DOHH2 (cell line): Measurements from ENCODE around the gene PAF1.

Experiments used
- CTCF ChIP-seq: fragments of 200-600 bp; sonication (generic); IDR thresholded peaks from one replicate; pipeline ENCODE4 v1.5.1; 2014; ENCODE audit warnings: antibody characterized with exemption, mild to moderate bottlenecking, low read depth, low read length; ENCODE audit not compliant: poor library complexity, severe bottlenecking
- EZH2phosphoT487 ChIP-seq: fragments of 200-600 bp; sonication (generic); IDR thresholded peaks from 2 replicates; pipeline ENCODE4 v1.6.1; 2017; ENCODE audit warnings: borderline replicate concordance, mild to moderate bottlenecking, antibody characterized with exemption, low read length, moderate library complexity, mixed read lengths

DNA sequence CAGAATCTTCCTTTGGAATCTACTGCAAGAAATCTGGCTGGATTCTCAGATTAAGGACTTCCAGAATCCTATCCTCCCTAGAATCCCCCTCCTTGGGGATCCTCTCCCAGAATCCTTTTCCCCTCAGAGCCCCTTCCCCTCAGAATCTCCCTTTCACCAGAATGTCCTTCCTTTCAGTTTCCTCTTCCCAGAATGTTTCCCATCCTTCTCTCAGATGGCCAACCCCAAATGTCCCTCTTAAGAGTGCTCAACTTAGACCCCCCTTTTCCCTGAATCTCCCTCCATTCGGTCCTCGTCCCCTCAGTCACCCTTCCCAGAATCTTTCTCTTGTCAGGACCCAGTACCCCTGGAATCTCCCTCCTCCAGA lies 45.4 kb upstream of the PAF1 start:
- TF ChIP-seq CTCF = no peak
- no peak for TF ChIP-seq EZH2phosphoT487
